Omental fat pad (tissue), 4 donors: ENCODE data around the gene CER1. TPM values are rescaled to one million over a fixed set of nuclear protein-coding genes. Genes with fewer than 3 reads are reported as not detected.

Experiments
- total RNA-seq, 4 donors: library from RNA; depleted of rRNA; stranded (reverse); fragments of >200 nt; gene quantifications; one replicate each; pipeline ENCODE4 v1.1.0, GENCODE V29; 2016

The CER1 gene
- total RNA-seq, 4 donors from 2014 or later = 0.37 TPM; not detected in 3

Other genes starting within 250 kb of the CER1 start
- 10 to 100 TPM in 1 of 4 donors, 1 to 10 TPM in 3; 7.7 to 11.2 (median 8.3) TPM for gene ZDHHC21, start 29.3 kb downstream of the CER1 start, total RNA-seq
- 1 to 10 TPM; 1.3 to 5.0 (median 2.2) TPM for gene FREM1, start 187.7 kb upstream of the CER1 start, total RNA-seq